OCI-LY3 (cell line): ENCODE results near the gene CNTN2.

Source experiments
- H2AFZ ChIP-seq: fragments of 200-600, 300-600 bp; shearing (Covaris generic); 2 replicates; pipeline ENCODE4 v1.6.0; 2014; ENCODE audit warnings: antibody characterized with exemption, low read depth, low read length
- H3K27ac ChIP-seq: fragments of 200-600, 300-600 bp; sonication (generic); 2 replicates; pipeline ENCODE4 v1.5.1; 2014; ENCODE audit warnings: mild to moderate bottlenecking, low read length, moderate library complexity, mixed read lengths
- H3K27me3 ChIP-seq: fragments of 200-600, 300-600 bp; sonication (generic); 2 replicates; pipeline ENCODE4 v1.6.1; 2014; ENCODE audit warnings: low read depth, low read length, mixed read lengths
- H3K36me3 ChIP-seq: fragments of 200-600, 300-600 bp; sonication (generic); replicated peaks from 2 replicates; pipeline ENCODE3; 2014; ENCODE audit warnings: low read depth, low read length, mixed read lengths
- H3K4me1 ChIP-seq: fragments of 300-600, 200-600 bp; sonication (generic); 2 replicates; pipeline ENCODE4 v1.6.1; 2014; ENCODE audit warnings: low read length, mixed read lengths
- H3K4me2 ChIP-seq: fragments of 200-600, 300-600 bp; sonication (generic); 2 replicates; pipeline ENCODE4 v1.6.1; 2014; ENCODE audit warnings: low read length, mixed read lengths
- H3K4me3 ChIP-seq: fragments of 300-600, 200-600 bp; sonication (generic); 2 replicates; pipeline ENCODE4 v1.5.1; 2014; ENCODE audit warnings: antibody characterized with exemption, mild to moderate bottlenecking, low read length, moderate library complexity
- H3K79me2 ChIP-seq: fragments of 300-600, 200-600 bp; shearing (Covaris generic); 2 replicates; pipeline ENCODE4 v1.6.1; 2014; ENCODE audit warnings: mild to moderate bottlenecking, low read length, mixed read lengths
- H3K9ac ChIP-seq: fragments of 300-600, 200-600 bp; shearing (Covaris generic); 2 replicates; pipeline ENCODE4 v1.6.0; 2014; ENCODE audit warnings: mild to moderate bottlenecking, low read length, moderate library complexity
- H3K9me3 ChIP-seq: fragments of 200-600, 300-600 bp; shearing (Covaris generic); 2 replicates; pipeline ENCODE4 v1.6.1; 2014; ENCODE audit warnings: low read length, mixed read lengths; ENCODE audit not compliant: insufficient read depth
- H4K20me1 ChIP-seq: fragments of 200-600, 300-600 bp; sonication (generic); 2 replicates; pipeline ENCODE4 v1.6.1; 2016; ENCODE audit warnings: low read length, mixed read lengths; ENCODE audit not compliant: insufficient read depth
- EZH2phosphoT487 ChIP-seq: fragments of 200-600 bp; shearing (Covaris generic); IDR thresholded peaks from 2 replicates; pipeline ENCODE4 v1.6.1; 2018; ENCODE audit warnings: antibody characterized with exemption, mixed run types, low read depth
- TF ChIP-seq, protein P1 (sequence below): fragments of 200-600, 300-600 bp; sonication (generic); IDR thresholded peaks from 2 replicates; pipeline ENCODE4 v1.5.1; 2014; ENCODE audit warnings: antibody characterized with exemption, low read length, low read depth

The CNTN2 gene

DNA sequence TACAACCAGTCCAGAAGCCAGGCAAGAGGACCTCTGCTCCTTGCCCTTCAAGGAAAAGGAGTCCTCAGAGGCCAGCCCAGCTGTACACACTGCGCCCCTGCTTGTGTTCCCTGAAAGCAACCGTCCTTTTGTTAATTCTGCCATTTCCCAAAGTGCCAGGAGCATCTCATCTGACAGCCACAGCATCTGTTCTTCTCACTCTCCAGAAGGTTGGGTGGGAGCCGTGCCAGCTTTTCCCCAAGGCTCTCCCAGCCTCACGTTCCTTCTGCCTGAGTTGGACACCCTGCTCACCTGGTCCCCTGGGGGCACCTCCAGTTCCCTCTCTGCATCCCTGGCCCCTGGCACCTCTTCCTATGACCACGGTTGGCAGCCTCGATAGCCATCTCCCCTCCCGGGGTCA lies 10.5 kb upstream of the CNTN2 start:
- Histone ChIP-seq H3K36me3 (no peaks in the 10 kb centered on the region), H3K79me2 (no peaks in the 10 kb centered on the region), H3K4me2 (no peak overlapping the region), H3K4me3 (no peak overlapping the region), H3K9ac (no peak overlapping the region), H4K20me1 (no peaks in the 10 kb centered on the region), H3K4me1 (no peaks in the 10 kb centered on the region), H3K27me3 (peaks cover 52% of the 10 kb centered on the region), H2AFZ (no peak overlapping the region), H3K27ac (no peak overlapping the region), H3K9me3 (no peaks in the 10 kb centered on the region)
- TF ChIP-seq, protein P1, sequence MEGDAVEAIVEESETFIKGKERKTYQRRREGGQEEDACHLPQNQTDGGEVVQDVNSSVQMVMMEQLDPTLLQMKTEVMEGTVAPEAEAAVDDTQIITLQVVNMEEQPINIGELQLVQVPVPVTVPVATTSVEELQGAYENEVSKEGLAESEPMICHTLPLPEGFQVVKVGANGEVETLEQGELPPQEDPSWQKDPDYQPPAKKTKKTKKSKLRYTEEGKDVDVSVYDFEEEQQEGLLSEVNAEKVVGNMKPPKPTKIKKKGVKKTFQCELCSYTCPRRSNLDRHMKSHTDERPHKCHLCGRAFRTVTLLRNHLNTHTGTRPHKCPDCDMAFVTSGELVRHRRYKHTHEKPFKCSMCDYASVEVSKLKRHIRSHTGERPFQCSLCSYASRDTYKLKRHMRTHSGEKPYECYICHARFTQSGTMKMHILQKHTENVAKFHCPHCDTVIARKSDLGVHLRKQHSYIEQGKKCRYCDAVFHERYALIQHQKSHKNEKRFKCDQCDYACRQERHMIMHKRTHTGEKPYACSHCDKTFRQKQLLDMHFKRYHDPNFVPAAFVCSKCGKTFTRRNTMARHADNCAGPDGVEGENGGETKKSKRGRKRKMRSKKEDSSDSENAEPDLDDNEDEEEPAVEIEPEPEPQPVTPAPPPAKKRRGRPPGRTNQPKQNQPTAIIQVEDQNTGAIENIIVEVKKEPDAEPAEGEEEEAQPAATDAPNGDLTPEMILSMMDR, result no peak
- no peak for TF ChIP-seq EZH2phosphoT487

DNA sequence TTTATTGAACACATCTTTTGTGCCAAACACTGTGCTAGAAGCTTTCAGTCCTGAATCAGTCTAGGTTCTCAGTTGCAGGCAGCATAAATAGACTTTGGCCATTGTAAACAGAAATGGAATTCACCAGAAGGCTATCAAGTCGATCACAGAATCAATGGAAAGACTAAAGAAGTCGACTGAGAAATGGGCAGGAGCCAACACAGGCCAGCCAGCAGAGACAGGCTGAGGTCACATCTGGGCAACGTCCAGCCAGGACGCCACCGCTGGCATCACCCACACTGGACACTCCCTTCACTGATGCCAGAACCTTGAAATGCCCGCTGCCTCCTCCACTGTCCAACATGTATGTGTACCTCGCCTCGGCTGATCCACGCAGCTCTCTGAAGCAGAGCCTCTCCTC lies 5.5 kb upstream of the CNTN2 start:
- Histone ChIP-seq H3K4me1 (no peaks in the 10 kb centered on the region), H3K4me2 (no peak overlapping the region), H3K27me3 (peaks cover 63% of the 10 kb centered on the region), H2AFZ (no peak overlapping the region), H3K9ac (no peak overlapping the region), H3K9me3 (no peaks in the 10 kb centered on the region), H3K36me3 (no peaks in the 10 kb centered on the region), H4K20me1 (no peaks in the 10 kb centered on the region), H3K27ac (no peak overlapping the region), H3K4me3 (no peak overlapping the region), H3K79me2 (no peaks in the 10 kb centered on the region)
- TF ChIP-seq, protein P1, result no peak
- TF ChIP-seq EZH2phosphoT487, result no peak

DNA sequence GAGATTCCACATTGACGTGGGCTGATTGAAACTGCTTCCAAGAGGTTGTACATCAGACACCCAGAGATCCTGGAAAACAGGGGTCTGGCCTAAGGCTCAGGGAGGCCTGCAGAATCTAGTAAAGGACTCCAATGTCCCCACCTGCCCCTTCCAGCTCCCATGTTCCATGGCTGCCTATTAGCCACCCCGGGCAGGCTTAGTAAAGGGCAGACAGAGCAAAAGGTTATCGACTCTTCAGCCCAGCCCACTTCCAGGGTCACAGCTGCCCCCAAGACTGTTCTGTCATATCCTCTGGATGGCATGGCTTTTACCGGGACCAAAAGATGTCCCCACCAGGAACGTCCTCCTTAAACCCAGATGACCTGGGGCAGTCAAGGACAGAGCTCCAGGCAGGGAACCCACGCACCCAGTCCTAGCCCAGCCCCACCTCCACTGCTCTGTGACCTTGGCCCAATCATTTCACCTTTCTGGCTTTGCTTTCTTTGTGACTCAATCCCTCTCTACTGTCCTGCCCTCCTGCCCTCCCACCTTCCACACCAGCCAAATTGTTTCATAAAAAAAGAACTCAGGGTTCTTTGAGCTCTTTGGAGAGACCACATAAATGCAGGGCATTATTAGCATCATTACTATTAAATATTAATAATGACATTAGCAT lies 4.8 kb upstream of the CNTN2 start:
- Histone ChIP-seq H3K9me3 (no peaks in the 10 kb centered on the region), H4K20me1 (no peaks in the 10 kb centered on the region)

DNA sequence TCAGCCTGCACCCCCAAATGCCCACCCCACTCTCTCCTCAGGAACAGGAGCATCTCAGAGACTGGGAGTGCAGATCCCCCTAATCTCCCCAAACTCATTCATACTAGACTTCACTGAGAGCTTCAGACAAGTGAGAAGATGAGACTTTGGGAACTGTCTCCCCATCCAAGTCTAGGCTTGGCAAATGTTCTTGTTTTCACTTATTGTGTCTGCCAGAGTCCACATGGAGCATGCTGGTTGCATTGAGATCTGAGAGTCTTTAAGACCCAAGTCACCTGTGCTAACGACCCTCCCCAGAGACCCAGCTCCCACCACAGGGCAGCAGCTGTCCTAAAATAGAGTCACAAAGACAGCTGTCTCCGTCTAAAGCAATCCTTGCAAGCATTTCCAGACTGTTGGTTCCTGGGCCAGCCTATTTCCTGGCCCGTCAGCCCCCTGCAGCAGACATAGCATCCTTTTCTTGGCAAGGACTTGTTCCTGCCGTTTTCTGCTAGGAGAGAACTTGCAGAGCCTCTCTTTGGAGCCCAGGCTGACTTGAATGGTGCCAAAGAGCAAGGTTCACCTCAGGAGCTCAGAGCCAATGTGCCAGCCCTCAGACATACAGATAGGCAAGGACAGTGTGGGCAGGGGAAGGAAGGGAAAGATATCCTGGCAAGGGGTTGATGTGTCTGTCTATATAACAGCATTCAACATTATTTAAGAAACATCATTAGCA lies 1.9 kb upstream of the CNTN2 start:
- Histone ChIP-seq H3K27me3 (peaks cover 72% of the 10 kb centered on the region), H3K9ac (no peak overlapping the region), H3K4me3 (no peak overlapping the region), H3K4me2 (no peak overlapping the region), H3K36me3 (no peaks in the 10 kb centered on the region), H3K9me3 (no peaks in the 10 kb centered on the region), H2AFZ (no peak overlapping the region), H3K27ac (no peak overlapping the region), H4K20me1 (no peaks in the 10 kb centered on the region), H3K79me2 (no peaks in the 10 kb centered on the region), H3K4me1 (no peaks in the 10 kb centered on the region)
- no peak for TF ChIP-seq EZH2phosphoT487
- TF ChIP-seq, protein P1, result no peak

More for the DNA sequence above, 4.8 kb upstream of the CNTN2 start:
- H3K9ac ChIP-seq, result no peak overlapping the region
- no peaks in the 10 kb centered on the region for H3K4me1 ChIP-seq
- peaks cover 60% of the 10 kb centered on the region for H3K27me3 ChIP-seq
- no peak overlapping the region for H3K4me2 ChIP-seq
- no peak for TF ChIP-seq EZH2phosphoT487
- H3K36me3 ChIP-seq, result no peaks in the 10 kb centered on the region
- no peaks in the 10 kb centered on the region for H3K79me2 ChIP-seq
- H3K4me3 ChIP-seq, result no peak overlapping the region
- no peak overlapping the region for H3K27ac ChIP-seq
- H2AFZ ChIP-seq, result no peak overlapping the region
